HG02885 (cell line): Measurements from ENCODE around the gene SVIL.
"Not testable (repeated sequence)": the region's sequence is repeated elsewhere in the genome, so short reads cannot be mapped to it uniquely, and the experiment has no call there.

Source experiments
- ATAC-seq: cut with Tn5 transposase; IDR thresholded peaks from one replicate; pipeline ENCODE4 v1.9.1; 2021; ENCODE audit warnings: mild to moderate bottlenecking; ENCODE audit not compliant: unreplicated experiment, poor library complexity

SVIL gene

DNA sequence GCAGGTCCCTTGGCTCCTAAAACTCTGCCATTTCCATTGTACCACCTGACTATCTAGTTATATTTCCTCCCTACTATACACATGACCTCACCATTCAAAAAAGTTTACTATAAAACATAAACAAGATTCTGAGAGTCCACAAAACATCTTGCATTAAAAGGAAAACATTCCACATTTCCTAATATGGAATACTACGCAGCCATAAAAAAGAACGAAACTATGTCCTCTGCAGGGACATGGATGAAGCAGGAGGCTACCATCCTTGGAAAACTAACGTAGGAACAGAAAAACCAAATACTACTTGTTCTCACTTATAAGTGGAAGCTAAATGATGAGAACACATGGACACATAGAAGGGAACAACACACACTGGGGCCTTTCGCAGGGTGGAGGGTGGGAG lies 48.3 kb downstream of the SVIL start:
- no peak for ATAC-seq

DNA sequence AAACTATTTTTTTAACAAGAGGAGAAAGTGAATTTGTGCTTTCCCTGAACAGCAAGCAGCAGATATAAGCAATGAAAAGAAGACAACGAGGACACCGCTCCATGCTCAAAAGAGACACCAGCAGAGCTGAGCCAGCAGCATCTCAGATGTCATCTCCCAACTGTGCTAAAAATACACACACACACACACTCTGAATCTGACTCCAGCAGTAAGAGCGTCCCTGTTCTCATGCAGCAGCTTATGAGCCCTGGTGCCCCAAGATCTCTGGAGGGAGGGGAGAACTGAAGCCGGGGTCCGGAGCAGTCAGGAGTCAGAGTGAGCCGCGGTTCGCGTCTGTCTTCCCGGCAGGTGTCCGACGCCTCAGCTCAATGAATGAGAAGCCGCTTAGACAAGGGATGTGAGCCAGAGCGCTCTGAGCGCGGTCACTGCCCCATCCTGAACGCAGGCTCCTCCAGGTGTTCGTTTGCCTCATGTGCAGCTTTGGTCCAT lies 49.2 kb downstream of the SVIL start:
- ATAC-seq: no peak

GRCh38 chr10:29584436-29584835 lies 50.3 kb downstream of the SVIL start:
- no peak for ATAC-seq

- no peak for ATAC-seq
Observed at GRCh38 chr10:29583674-29584073, 51.1 kb downstream of the SVIL start.

GRCh38 chr10:29582769-29583168 lies 52.0 kb downstream of the SVIL start:
- ATAC-seq: not testable (repeated sequence)

DNA sequence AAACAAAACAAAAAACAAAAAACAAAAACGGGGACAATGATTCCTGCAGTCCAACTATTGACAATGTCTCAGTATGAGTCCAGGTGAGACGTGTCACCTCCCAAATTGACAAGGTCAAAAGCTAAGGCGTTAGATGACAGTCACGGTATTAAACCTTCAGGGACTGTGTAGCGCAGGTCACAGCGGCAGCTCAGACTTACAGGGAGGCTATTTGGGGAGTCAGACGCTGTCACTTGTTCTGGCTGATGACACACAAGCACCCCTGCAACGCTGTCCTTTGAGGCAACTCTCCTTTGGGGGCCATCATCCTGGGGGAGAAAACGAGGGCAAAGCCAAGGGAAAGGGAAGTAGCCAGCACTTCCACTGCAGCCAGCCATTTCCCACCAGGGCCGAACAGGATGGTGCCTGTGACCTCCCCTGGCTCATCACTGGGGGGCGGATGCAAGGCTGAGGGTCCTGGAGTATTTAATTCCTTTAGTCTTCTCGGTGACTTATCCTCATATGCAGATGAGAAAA lies 55.3 kb downstream of the SVIL start:
- ATAC-seq: no peak

GRCh38 chr10:29578457-29578856 lies 56.3 kb downstream of the SVIL start:
- ATAC-seq: no peak

- no peak for ATAC-seq
Observed at GRCh38 chr10:29576681-29577080, 58.1 kb downstream of the SVIL start.

- ATAC-seq: no peak
Observed at GRCh38 chr10:29575098-29575455, 59.7 kb downstream of the SVIL start.

- not testable (repeated sequence) for ATAC-seq
Observed at GRCh38 chr10:29574212-29575097, 60.3 kb downstream of the SVIL start.

- not testable (repeated sequence) for ATAC-seq
Observed at GRCh38 chr10:29570248-29570647, 64.5 kb downstream of the SVIL start.

DNA sequence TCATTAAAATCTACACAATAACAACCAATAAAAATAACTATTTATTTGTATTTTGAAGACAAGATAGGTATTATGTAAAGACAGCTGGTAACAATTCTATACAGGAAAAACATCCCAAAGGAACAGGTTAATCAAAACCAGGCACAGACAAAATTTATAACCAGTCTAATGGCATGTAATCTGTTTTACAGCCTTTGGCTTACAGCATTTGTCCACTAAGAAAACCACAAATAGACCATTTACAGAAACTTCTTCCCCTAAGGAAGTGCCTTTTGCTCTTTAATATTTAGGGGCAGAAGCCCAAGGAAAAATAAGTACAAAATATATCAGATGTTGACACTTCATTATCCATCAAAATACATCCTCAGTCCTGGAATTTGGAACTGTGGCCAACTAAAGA lies 65.0 kb downstream of the SVIL start:
- no peak for ATAC-seq

GRCh38 chr10:29567003-29567402 lies 67.8 kb downstream of the SVIL start:
- no peak for ATAC-seq

DNA sequence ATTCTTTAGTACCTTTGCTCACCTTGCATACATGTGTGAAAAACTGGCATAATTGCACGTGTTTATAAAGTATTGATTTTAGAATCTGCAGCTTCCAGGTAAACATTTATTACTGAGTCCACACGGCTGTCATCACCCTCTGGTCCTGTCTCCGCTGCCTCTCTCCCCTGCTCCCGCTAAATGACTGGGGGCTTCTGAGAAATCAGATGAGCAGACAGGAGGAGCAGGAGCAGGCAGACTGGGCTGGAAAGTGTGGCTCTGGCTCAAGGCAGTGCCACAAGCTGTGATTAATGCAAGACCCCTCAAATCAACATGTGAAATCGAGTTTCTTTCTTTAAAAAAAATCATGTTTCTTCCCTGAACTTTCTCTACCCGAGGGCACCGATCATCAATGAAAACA lies 68.6 kb downstream of the SVIL start:
- ATAC-seq: not testable (repeated sequence)

DNA sequence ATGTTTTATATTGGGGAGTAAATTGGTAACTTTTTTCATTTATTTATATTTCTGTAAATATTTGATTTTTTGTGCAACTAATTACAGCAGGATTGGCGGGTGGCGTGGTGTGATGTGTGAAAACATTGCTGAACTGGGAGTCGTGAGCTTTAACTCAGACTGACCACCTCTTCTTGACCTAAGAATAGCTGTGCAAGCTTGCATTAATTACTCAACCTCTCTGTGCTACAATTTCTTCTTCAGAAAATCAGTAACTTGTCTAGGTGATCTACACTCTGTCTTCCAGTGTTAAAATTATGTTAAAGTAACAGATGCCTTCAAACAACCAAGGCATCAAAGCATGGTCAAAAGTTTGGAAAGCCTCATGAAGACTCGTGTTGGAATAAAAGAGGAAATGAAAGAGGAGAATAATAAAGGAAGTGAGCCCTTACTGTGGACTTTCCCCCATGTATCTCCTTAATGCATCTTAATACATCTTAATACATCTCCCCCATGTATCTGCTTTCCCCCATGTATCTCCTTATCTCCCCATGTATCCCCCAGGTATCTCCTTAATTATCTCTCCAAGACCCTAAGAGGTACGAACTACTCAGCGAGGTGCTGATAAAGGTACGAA lies 71.2 kb downstream of the SVIL start:
- ATAC-seq: no peak

DNA sequence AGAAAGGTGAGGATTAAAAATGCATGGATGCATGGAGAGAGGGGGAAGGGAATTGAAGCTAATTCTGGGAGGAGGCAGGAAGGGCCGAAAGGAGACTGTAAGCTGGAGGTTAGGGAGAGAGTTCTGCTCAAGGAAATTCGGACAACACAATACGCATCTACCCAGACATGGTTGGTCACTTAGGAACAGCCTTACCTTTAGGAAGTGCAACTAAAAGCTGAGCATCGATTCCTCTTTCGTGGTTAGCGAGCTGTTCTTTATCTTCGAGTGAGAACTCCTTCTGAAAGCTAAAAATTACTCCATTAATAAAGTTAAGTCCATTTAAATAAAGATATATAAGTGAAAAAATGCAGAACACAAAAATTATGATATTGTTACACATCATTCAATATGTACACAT lies 71.8 kb downstream of the SVIL start:
- ATAC-seq: peak; percentile 88

GRCh38 chr10:29559996-29560395 lies 74.8 kb downstream of the SVIL start:
- no peak for ATAC-seq

- no peak for ATAC-seq
Observed at GRCh38 chr10:29557665-29558064, 77.1 kb downstream of the SVIL start.

DNA sequence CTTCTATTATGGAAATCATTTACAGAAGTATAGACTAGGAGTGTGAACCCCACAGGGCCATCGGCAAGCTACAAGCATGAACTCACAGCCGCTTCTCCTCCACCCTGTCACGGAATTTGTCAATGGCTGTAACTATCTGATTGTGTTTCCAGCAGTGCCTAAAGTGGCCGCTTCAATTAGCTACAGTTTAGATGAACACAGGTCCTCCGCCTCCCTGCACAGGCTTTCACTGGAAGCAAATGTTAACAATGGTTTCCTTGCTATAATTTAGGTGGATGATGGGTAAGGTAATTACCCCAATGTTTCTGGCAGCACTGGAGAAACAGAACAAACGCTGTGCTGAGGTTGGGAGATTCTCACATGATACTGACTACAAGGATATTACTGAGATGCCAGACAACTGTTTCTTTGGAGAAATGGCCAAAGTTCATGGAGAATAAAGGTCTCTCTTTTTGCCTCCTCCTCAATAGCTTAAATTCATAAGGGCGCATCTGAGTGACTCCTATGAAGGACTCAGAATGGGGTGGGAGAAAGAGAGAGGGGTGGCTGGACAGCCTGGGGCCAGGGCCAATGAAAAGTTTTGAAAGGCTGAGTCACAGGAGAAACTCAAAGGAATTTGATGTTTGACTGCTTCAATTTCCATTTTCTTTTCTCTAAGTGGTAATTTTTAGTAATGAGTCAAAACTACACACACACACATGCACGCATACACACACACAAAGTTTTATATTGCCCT lies 78.9 kb downstream of the SVIL start:
- ATAC-seq: no peak

DNA sequence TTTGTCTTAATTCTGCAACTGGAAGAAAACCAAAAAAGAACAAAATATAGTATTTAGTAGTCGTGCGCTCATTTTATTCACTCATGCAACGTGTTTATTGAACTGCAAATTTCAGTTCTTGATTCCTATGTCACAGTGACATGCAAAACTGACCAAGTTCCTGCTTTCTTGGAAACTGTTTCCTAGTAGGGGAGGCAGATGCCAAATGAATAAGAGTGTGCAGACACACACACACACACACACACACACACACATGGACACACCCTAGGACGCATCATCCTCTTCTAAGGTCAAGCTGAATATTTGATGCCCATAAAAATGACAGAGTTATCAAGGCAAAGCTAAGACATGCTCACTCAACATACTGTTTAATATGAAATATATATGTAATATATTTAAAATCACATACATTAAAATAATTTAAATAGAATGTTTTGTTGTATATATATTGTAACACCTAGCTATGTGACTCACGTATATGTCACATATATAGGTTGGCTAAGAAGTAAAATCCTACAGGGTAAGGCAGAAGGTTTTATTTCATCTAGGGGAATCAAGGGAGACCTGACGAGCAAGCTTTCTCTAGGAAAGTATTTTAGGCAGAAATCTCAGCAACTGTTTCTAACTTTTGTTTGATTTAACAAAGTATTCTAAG lies 79.6 kb downstream of the SVIL start:
- ATAC-seq: no peak
